ENCODE data around the gene GALNT10. TPM values are rescaled to one million over a fixed set of nuclear protein-coding genes. Genes with fewer than 3 reads are reported as not detected.

Gene GALNT10
- total RNA-seq, 1 donor from 2014 or later: 23.5 TPM

- no peak for DNase-seq (ENCODE audit: low read depth)
- TF ChIP-seq CTCF (conservative IDR thresholded peaks at IDR 0.05; ENCODE audit: low read depth, low read length): no peak
- no peak overlapping the region for H3K4me3 ChIP-seq (ENCODE audit: low read depth, low read length)
Measured at GRCh38 chr5:154342963-154343362, 152.4 kb downstream of the GALNT10 start.

DNA sequence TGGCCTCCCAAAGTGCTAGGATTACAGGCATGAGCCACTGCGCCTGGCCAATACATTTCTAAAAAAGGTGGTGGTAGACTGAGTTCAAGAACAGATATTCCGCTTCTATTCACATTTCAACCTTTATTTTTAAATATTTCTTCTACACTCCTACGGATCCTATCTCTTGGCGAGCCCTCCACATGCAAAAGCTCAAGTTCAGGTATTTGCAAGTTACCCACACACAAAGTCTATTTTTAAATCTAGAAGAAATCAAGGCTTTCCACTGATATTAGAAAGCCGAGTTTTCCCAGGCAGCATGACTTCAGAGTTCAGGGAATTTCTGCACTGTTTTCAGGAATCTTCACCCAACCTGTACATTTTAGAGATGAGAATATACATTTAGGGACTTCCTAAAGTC lies 153.9 kb downstream of the GALNT10 start:
- no peak for TF ChIP-seq CTCF (conservative IDR thresholded peaks at IDR 0.05; ENCODE audit: low read depth, low read length)
- no peak overlapping the region for H3K4me3 ChIP-seq (ENCODE audit: low read depth, low read length)
- no peak for DNase-seq (ENCODE audit: low read depth)

GRCh38 chr5:154345255-154345952 lies 154.9 kb downstream of the GALNT10 start:
- no peak for DNase-seq (ENCODE audit: low read depth)
- no peak overlapping the region for H3K4me3 ChIP-seq (ENCODE audit: low read depth, low read length)
- no peak for TF ChIP-seq CTCF (conservative IDR thresholded peaks at IDR 0.05; ENCODE audit: low read depth, low read length)

DNA sequence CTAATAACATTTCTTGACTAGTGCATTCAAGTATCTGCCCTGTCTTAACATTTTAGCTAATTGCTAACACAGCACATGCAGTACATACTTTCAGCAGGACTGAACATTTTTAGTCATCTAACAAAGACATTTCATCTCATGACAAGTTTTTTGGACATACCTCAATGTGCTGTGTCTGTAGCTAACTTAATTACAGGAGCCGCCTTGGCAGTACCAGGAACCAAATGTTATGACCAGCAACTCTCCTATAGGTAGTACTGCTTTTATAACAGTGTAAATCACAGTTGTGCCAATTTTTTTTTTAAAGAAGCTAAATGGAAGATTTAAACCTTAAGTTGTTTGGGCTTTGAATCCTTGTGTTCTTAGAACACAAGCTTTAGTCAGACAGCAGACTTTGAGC lies 155.9 kb downstream of the GALNT10 start:
- DNase-seq (ENCODE audit: low read depth): no peak
- TF ChIP-seq CTCF (conservative IDR thresholded peaks at IDR 0.05; ENCODE audit: low read depth, low read length): no peak

GRCh38 chr5:154349626-154350264 lies 159.2 kb downstream of the GALNT10 start:
- no peak for TF ChIP-seq CTCF (conservative IDR thresholded peaks at IDR 0.05; ENCODE audit: low read depth, low read length)
- no peak for DNase-seq (ENCODE audit: low read depth)
- H3K4me3 ChIP-seq (ENCODE audit: low read depth, low read length): no peak overlapping the region

More for the DNA sequence above, 155.9 kb downstream of the GALNT10 start:
- no peak overlapping the region for H3K4me3 ChIP-seq (ENCODE audit: low read depth, low read length)

GRCh38 chr5:154351141-154351540 lies 160.6 kb downstream of the GALNT10 start:
- no peak for DNase-seq (ENCODE audit: low read depth)
- H3K4me3 ChIP-seq (ENCODE audit: low read depth, low read length): no peak overlapping the region
- TF ChIP-seq CTCF (conservative IDR thresholded peaks at IDR 0.05; ENCODE audit: low read depth, low read length): no peak

DNA sequence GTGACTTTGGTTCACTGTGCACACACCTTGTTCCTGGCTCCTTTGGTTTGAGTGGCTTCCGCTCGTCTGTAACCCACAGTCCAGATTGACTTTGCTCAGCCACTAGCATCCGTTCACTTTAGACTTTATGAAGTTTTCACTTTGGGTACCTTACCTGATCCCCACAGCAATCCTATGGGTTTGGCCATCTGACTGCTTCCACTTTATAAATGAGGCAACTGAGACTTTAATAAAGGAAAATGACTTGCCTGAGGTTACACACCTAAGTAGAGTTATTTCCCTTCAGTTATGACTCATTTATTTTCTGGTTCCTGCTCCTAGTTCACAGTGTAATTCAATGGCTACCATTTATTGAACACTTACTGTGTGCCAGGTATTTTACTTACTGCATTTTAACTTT lies 161.0 kb downstream of the GALNT10 start:
- DNase-seq (ENCODE audit: low read depth): no peak
- TF ChIP-seq CTCF (conservative IDR thresholded peaks at IDR 0.05; ENCODE audit: low read depth, low read length): no peak

More for the DNA sequence above, 161.0 kb downstream of the GALNT10 start:
- H3K4me3 ChIP-seq (ENCODE audit: low read depth, low read length): no peak overlapping the region
